ENCODE measurements around the gene AMER3.

AMER3 gene

GRCh38 chr2:130814931-130815680, 59.8 kb downstream of the AMER3 start:
- DNase-seq (ENCODE audit: low spot score) = no peak
- TF ChIP-seq, protein P1, sequence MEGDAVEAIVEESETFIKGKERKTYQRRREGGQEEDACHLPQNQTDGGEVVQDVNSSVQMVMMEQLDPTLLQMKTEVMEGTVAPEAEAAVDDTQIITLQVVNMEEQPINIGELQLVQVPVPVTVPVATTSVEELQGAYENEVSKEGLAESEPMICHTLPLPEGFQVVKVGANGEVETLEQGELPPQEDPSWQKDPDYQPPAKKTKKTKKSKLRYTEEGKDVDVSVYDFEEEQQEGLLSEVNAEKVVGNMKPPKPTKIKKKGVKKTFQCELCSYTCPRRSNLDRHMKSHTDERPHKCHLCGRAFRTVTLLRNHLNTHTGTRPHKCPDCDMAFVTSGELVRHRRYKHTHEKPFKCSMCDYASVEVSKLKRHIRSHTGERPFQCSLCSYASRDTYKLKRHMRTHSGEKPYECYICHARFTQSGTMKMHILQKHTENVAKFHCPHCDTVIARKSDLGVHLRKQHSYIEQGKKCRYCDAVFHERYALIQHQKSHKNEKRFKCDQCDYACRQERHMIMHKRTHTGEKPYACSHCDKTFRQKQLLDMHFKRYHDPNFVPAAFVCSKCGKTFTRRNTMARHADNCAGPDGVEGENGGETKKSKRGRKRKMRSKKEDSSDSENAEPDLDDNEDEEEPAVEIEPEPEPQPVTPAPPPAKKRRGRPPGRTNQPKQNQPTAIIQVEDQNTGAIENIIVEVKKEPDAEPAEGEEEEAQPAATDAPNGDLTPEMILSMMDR (IDR thresholded peaks at IDR 0.05; ENCODE audit: extremely low read depth, missing control alignments) = no peak
